Right atrium auricular region (tissue), 2 donors: Measurements from ENCODE around the gene LCN10. TPM values are rescaled to one million over a fixed set of nuclear protein-coding genes. Genes with fewer than 3 reads are reported as not detected.

Source experiments
- DNase-seq: peaks from one replicate; pipeline ENCODE4 v3.0.0-alpha.2; 2019; ENCODE audit warnings: low spot score
- H3K27ac ChIP-seq, 2 donors: fragments of 200-600 bp; sonication (generic); 1 replicate in 1 of 2; 2 replicates in 1 of 2; pipeline ENCODE4 v1.5.1; 2016 to 2019
- H3K27me3 ChIP-seq, 2 donors: fragments of 200-600 bp; sonication (generic); one replicate each; pipeline versions ENCODE4 v1.5.1 to v1.6.0; 2017 to 2019
- H3K36me3 ChIP-seq: fragments of 200-600 bp; sonication (generic); one replicate; pipeline ENCODE4 v1.5.1; 2016
- H3K4me1 ChIP-seq, 2 donors: fragments of 200-600 bp; sonication (generic); one replicate each; pipeline versions ENCODE4 v1.5.1 to v1.6.0; 2017 to 2019
- H3K4me3 ChIP-seq, 2 donors: fragments of 200-600 bp; sonication (generic); 1 replicate in 1 of 2; 2 replicates in 1 of 2; pipeline ENCODE4 v1.5.1; 2017 to 2019; ENCODE audit warnings: mild to moderate bottlenecking in 1 of 2, moderate library complexity in 1 of 2
- H3K9me3 ChIP-seq, 2 donors: fragments of 200-600 bp; sonication (generic); one replicate each; pipeline ENCODE4 v1.5.1; 2019
- total RNA-seq, 2 donors: library from RNA; depleted of rRNA; stranded (reverse); fragments of >200 nt; gene quantifications; one replicate each; pipeline ENCODE4 v1.1.0, GENCODE V29; 2016
- TF ChIP-seq, protein P1 (sequence below), 2 donors: fragments of 200-600 bp; sonication (generic); IDR thresholded peaks; one replicate each; pipeline ENCODE4 v1.5.1; 2019; ENCODE audit warnings: antibody characterized with exemption in 2 of 2

The LCN10 gene
- total RNA-seq, 2 donors from 2014 or later, result 4.5 to 8.8 TPM

DNA sequence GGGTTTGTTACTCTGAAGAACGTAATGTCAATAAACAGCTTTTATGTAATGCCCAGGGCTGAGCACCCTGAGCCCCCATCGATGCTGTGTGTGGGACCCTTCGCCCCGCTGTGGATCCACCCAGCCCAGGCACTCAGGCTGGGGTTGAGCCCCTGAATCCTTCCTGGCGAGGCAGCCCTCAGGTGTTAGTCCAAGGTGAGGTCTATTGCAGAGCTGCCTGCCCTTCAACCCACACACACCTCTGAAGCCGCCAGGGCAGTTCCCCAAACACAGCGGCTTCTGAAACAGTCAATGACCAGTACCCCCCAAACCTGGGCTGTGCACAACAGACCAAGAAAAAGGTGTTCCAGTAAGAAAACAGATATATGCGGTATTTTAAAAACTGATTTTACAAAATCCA is 18.8 kb downstream of the LCN10 start:
- no peak for DNase-seq
- Histone ChIP-seq H3K4me3 (no peak overlapping the region), H3K9me3 (no peaks in the 10 kb centered on the region), H3K4me1 (peaks cover 0 to 94% of the 10 kb centered on the region in 2 donors), H3K27me3 (no peaks in the 10 kb centered on the region), H3K27ac (peak overlapping the region in 1 of 2 donors; percentile 22), H3K36me3 (peaks cover 54% of the 10 kb centered on the region)
- TF ChIP-seq, protein P1, sequence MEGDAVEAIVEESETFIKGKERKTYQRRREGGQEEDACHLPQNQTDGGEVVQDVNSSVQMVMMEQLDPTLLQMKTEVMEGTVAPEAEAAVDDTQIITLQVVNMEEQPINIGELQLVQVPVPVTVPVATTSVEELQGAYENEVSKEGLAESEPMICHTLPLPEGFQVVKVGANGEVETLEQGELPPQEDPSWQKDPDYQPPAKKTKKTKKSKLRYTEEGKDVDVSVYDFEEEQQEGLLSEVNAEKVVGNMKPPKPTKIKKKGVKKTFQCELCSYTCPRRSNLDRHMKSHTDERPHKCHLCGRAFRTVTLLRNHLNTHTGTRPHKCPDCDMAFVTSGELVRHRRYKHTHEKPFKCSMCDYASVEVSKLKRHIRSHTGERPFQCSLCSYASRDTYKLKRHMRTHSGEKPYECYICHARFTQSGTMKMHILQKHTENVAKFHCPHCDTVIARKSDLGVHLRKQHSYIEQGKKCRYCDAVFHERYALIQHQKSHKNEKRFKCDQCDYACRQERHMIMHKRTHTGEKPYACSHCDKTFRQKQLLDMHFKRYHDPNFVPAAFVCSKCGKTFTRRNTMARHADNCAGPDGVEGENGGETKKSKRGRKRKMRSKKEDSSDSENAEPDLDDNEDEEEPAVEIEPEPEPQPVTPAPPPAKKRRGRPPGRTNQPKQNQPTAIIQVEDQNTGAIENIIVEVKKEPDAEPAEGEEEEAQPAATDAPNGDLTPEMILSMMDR (IDR thresholded peaks at IDR 0.05), result no peak

DNA sequence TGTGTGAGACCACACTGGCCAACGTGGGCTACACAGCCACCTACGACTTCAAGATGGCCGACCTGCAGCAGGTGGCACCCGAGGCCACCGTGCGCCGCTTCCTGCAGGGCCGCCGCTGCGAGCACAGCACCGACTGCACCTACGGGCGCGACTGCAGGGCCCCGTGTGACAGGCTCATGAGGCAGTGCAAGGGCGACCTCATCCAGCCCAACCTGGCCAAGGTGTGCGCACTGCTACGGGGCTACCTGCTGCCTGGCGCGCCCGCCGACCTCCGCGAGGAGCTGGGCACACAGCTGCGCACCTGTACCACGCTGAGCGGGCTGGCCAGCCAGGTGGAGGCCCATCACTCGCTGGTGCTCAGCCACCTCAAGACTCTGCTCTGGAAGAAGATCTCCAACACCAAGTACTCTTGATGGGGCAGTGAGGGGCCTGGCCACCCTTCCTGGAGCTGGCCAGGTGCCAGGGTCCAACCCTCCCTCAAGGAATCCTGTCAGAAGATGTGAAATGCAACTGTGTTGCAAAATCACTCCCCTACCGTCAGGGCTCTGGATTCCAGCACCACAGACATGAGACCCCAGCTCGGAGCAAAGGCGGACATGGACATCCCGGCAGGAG is 19.3 kb downstream of the LCN10 start:
- no peak for DNase-seq
- Histone ChIP-seq H3K4me3 (no peak overlapping the region), H3K27ac (peak overlapping the region; percentile 85 to 88), H3K4me1 (peaks cover 0 to 91% of the 10 kb centered on the region in 2 donors), H3K9me3 (no peaks in the 10 kb centered on the region), H3K27me3 (no peaks in the 10 kb centered on the region), H3K36me3 (peaks cover 54% of the 10 kb centered on the region)
- TF ChIP-seq, protein P1 (IDR thresholded peaks at IDR 0.05), result no peak

DNA sequence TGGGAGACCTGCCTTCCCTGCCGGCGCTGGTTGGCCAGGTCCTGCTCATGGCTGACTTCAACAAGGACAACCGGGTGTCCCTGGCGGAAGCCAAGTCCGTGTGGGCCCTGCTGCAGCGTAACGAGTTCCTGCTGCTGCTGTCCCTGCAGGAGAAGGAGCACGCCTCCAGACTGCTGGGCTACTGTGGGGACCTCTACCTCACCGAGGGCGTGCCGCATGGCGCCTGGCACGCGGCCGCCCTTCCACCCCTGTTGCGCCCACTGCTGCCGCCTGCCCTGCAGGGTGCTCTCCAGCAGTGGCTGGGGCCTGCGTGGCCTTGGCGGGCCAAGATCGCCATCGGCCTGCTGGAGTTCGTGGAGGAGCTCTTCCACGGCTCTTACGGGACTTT is 19.8 kb downstream of the LCN10 start:
- TF ChIP-seq, protein P1 (IDR thresholded peaks at IDR 0.05), result no peak
- Histone ChIP-seq H3K9me3 (no peaks in the 10 kb centered on the region), H3K4me1 (peaks cover 0 to 88% of the 10 kb centered on the region in 2 donors), H3K27ac (peak overlapping the region; percentile 85 to 88), H3K36me3 (peaks cover 54% of the 10 kb centered on the region), H3K4me3 (no peak overlapping the region), H3K27me3 (no peaks in the 10 kb centered on the region)
- no peak for DNase-seq

DNA sequence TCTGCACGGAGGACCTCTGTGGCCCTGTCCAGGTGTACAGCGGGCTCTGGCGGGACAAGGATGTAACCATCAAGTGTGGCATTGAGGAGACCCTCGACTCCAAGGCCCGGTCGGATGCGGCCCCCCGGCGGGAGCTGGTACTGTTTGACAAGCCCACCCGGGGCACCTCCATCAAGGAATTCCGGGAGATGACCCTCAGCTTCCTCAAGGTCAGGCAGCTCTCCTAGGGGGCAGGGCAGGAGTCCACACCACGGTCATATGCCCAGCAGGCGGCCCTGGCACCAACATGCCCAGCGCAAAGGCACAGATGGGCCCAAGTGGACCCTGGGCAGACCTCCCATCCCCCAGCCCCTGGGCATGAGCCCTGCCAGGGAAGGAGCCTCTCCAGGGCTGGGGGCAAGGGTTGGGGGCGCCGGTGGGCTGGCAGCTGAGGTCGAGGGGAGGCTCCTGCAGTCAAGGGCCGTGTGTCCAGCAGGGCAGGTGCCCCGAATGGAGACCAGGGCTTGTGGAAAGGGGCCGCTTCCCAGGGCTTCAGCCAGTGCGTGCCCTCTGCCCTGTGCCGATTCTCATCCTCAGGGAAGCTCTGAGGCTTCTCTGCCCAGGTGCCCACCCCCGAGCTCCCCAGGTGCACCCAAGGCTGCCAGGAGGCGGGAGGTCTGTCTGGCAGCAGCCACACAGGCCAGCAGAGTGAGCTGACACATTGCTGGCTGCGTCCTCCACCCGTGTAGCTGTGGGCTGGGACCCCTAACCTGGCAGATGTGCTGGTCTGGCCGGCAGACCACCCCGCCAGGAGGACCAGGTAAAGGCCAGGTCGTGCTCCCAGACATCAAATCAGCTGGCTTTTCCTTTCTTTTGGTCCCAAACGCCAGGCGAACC is 20.4 kb downstream of the LCN10 start:
- Histone ChIP-seq H3K4me1 (peaks cover 0 to 85% of the 10 kb centered on the region in 2 donors), H3K9me3 (no peaks in the 10 kb centered on the region), H3K36me3 (peaks cover 54% of the 10 kb centered on the region), H3K4me3 (no peak overlapping the region), H3K27ac (peak overlapping the region; percentile 85 to 88), H3K27me3 (no peaks in the 10 kb centered on the region)
- TF ChIP-seq, protein P1 (IDR thresholded peaks at IDR 0.05), result no peak
- no peak for DNase-seq

DNA sequence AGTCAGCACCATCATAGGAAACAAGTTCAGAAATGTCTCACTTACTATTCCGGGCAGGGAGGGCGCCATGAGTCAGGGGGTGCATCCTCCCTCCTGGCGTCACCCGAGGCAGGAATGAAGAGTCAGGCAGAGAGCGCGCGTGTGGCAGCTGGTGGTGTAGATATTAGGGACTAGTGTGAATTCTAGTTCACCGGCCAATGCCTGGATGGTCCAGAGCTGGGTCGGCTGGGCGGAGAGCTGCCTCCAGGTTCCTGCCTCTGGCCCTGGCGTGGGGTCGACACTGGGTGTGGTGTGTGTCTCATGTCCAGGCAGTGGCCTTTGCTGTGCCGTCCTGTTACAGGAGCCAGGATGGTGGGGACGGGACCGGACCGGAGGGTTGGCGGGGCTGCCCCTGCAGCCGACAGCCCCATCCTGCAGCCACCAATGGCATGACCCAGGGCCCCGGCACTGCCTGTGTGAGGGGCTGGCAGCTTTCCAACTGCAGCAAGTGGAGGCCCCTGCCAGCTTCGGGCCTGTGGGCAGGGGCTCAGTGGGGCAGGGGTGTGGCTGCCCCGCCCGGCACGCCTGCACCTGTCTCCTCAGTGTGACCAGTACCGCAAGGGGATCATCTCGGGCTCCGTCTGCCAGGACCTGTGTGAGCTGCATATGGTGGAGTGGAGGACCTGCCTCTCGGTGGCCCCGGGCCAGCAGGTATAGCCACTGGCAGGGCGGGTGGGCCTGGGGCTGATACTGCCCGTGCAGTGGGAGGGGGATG is 21.2 kb downstream of the LCN10 start:
- Histone ChIP-seq H3K9me3 (no peaks in the 10 kb centered on the region), H3K4me1 (peaks cover 0 to 77% of the 10 kb centered on the region in 2 donors), H3K27ac (peak overlapping the region; percentile 85 to 88), H3K36me3 (peaks cover 50% of the 10 kb centered on the region), H3K4me3 (no peak overlapping the region), H3K27me3 (no peaks in the 10 kb centered on the region)
- DNase-seq, result peak; percentile 89
- TF ChIP-seq, protein P1 (IDR thresholded peaks at IDR 0.05), result no peak
